Omental fat pad (tissue), 4 donors: Measurements from ENCODE around the gene CYYR1. TPM values are rescaled to one million over a fixed set of nuclear protein-coding genes. Genes with fewer than 3 reads are reported as not detected.

ENCODE experiments used
- ATAC-seq: fragments of 150-250 bp; one replicate; pipeline ENCODE4 v1.9.1; 2016; ENCODE audit warnings: mild to moderate bottlenecking, moderate library complexity; ENCODE audit not compliant: low FRiP score
- DNase-seq: peaks from one replicate; pipeline ENCODE4 v3.0.0-alpha.2; 2019; ENCODE audit warnings: low spot score
- CTCF ChIP-seq, 3 donors: fragments of 450-650 bp; IDR thresholded peaks; one replicate each; pipeline ENCODE4 v1.5.1; 2016 to 2017; ENCODE audit warnings: antibody characterized with exemption in 3 of 3, mild to moderate bottlenecking in 3 of 3, moderate library complexity in 2 of 3
- total RNA-seq, 4 donors: library from RNA; depleted of rRNA; stranded (reverse); fragments of >200 nt; gene quantifications; one replicate each; pipeline ENCODE4 v1.1.0, GENCODE V29; 2016

CYYR1 gene
- total RNA-seq, 4 donors from 2014 or later = 14.3 to 72.8 (median 20.4) TPM

- TF ChIP-seq CTCF (IDR thresholded peaks at IDR 0.05) = no peak
- no peak for DNase-seq
- ATAC-seq = no peak
Measured at GRCh38 chr21:26501495-26502021, 71.5 kb downstream of the CYYR1 start.

- TF ChIP-seq CTCF (IDR thresholded peaks at IDR 0.05) = no peak
- no peak for ATAC-seq
- DNase-seq = no peak
Measured at GRCh38 chr21:26499495-26499894, 73.6 kb downstream of the CYYR1 start.

- DNase-seq = no peak
- TF ChIP-seq CTCF (IDR thresholded peaks at IDR 0.05) = no peak
- no peak for ATAC-seq
Measured at GRCh38 chr21:26495283-26495849, 77.7 kb downstream of the CYYR1 start.

GRCh38 chr21:26491663-26492062 is 81.4 kb downstream of the CYYR1 start:
- DNase-seq (no peak), ATAC-seq (no peak)
- no peak for TF ChIP-seq CTCF (IDR thresholded peaks at IDR 0.05)

- TF ChIP-seq CTCF (IDR thresholded peaks at IDR 0.05) = no peak
- DNase-seq (no peak), ATAC-seq (peak; percentile 32)
Measured at GRCh38 chr21:26490771-26491170, 82.3 kb downstream of the CYYR1 start.

- DNase-seq (no peak), ATAC-seq (no peak)
- TF ChIP-seq CTCF (IDR thresholded peaks at IDR 0.05) = no peak
Measured at GRCh38 chr21:26489781-26490180, 83.3 kb downstream of the CYYR1 start.

GRCh38 chr21:26487981-26488480 is 85.1 kb downstream of the CYYR1 start:
- no peak for DNase-seq
- no peak for TF ChIP-seq CTCF (IDR thresholded peaks at IDR 0.05)
- ATAC-seq = no peak
